OCI-LY3 (cell line): ENCODE measurements around the gene HIPK1.

Experiments
- H2AFZ ChIP-seq: fragments of 200-600, 300-600 bp; shearing (Covaris generic); 2 replicates; pipeline ENCODE4 v1.6.0; 2014; ENCODE audit warnings: antibody characterized with exemption, low read depth, low read length
- H3K27ac ChIP-seq: fragments of 200-600, 300-600 bp; sonication (generic); 2 replicates; pipeline ENCODE4 v1.5.1; 2014; ENCODE audit warnings: mild to moderate bottlenecking, low read length, moderate library complexity, mixed read lengths
- H3K27me3 ChIP-seq: fragments of 200-600, 300-600 bp; sonication (generic); 2 replicates; pipeline ENCODE4 v1.6.1; 2014; ENCODE audit warnings: low read depth, low read length, mixed read lengths
- H3K36me3 ChIP-seq: fragments of 200-600, 300-600 bp; sonication (generic); replicated peaks from 2 replicates; pipeline ENCODE3; 2014; ENCODE audit warnings: low read depth, low read length, mixed read lengths
- H3K4me1 ChIP-seq: fragments of 300-600, 200-600 bp; sonication (generic); 2 replicates; pipeline ENCODE4 v1.6.1; 2014; ENCODE audit warnings: low read length, mixed read lengths
- H3K4me2 ChIP-seq: fragments of 200-600, 300-600 bp; sonication (generic); 2 replicates; pipeline ENCODE4 v1.6.1; 2014; ENCODE audit warnings: low read length, mixed read lengths
- H3K4me3 ChIP-seq: fragments of 300-600, 200-600 bp; sonication (generic); 2 replicates; pipeline ENCODE4 v1.5.1; 2014; ENCODE audit warnings: antibody characterized with exemption, mild to moderate bottlenecking, low read length, moderate library complexity
- H3K79me2 ChIP-seq: fragments of 300-600, 200-600 bp; shearing (Covaris generic); 2 replicates; pipeline ENCODE4 v1.6.1; 2014; ENCODE audit warnings: mild to moderate bottlenecking, low read length, mixed read lengths
- H3K9ac ChIP-seq: fragments of 300-600, 200-600 bp; shearing (Covaris generic); 2 replicates; pipeline ENCODE4 v1.6.0; 2014; ENCODE audit warnings: mild to moderate bottlenecking, low read length, moderate library complexity
- H3K9me3 ChIP-seq: fragments of 200-600, 300-600 bp; shearing (Covaris generic); 2 replicates; pipeline ENCODE4 v1.6.1; 2014; ENCODE audit warnings: low read length, mixed read lengths; ENCODE audit not compliant: insufficient read depth
- H4K20me1 ChIP-seq: fragments of 200-600, 300-600 bp; sonication (generic); 2 replicates; pipeline ENCODE4 v1.6.1; 2016; ENCODE audit warnings: low read length, mixed read lengths; ENCODE audit not compliant: insufficient read depth
- EZH2phosphoT487 ChIP-seq: fragments of 200-600 bp; shearing (Covaris generic); IDR thresholded peaks from 2 replicates; pipeline ENCODE4 v1.6.1; 2018; ENCODE audit warnings: antibody characterized with exemption, mixed run types, low read depth
- TF ChIP-seq, protein P1 (sequence below): fragments of 200-600, 300-600 bp; sonication (generic); IDR thresholded peaks from 2 replicates; pipeline ENCODE4 v1.5.1; 2014; ENCODE audit warnings: antibody characterized with exemption, low read length, low read depth

The HIPK1 gene

DNA sequence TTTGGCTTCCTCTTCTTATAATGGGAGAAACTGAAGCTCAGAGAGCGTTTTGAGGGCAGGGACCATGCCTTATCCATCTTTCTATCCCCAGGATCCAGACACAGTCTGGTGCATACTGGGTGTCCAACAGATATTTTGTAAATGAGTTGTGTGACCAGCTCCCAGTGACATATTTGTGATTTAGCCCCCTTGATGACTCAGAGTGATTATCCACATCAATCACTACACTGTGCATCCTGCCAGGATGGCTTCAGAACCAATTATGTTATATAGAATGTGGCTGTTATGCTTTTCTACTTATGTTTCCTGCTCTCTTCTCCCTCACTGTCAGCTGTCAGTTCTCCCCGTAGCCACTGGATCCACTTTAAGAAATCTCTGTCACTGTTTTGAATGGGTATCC is 61.4 kb downstream of the HIPK1 start:
- H3K9ac ChIP-seq: no peak overlapping the region
- H3K27ac ChIP-seq: no peak overlapping the region
- H2AFZ ChIP-seq: no peak overlapping the region
- H3K79me2 ChIP-seq: no peaks in the 10 kb centered on the region
- H3K36me3 ChIP-seq: no peaks in the 10 kb centered on the region
- H3K9me3 ChIP-seq: no peaks in the 10 kb centered on the region
- no peaks in the 10 kb centered on the region for H3K27me3 ChIP-seq
- no peak overlapping the region for H3K4me2 ChIP-seq
- no peaks in the 10 kb centered on the region for H3K4me1 ChIP-seq
- no peaks in the 10 kb centered on the region for H4K20me1 ChIP-seq
- TF ChIP-seq, protein P1, sequence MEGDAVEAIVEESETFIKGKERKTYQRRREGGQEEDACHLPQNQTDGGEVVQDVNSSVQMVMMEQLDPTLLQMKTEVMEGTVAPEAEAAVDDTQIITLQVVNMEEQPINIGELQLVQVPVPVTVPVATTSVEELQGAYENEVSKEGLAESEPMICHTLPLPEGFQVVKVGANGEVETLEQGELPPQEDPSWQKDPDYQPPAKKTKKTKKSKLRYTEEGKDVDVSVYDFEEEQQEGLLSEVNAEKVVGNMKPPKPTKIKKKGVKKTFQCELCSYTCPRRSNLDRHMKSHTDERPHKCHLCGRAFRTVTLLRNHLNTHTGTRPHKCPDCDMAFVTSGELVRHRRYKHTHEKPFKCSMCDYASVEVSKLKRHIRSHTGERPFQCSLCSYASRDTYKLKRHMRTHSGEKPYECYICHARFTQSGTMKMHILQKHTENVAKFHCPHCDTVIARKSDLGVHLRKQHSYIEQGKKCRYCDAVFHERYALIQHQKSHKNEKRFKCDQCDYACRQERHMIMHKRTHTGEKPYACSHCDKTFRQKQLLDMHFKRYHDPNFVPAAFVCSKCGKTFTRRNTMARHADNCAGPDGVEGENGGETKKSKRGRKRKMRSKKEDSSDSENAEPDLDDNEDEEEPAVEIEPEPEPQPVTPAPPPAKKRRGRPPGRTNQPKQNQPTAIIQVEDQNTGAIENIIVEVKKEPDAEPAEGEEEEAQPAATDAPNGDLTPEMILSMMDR: no peak
- no peak for TF ChIP-seq EZH2phosphoT487
- no peak overlapping the region for H3K4me3 ChIP-seq

DNA sequence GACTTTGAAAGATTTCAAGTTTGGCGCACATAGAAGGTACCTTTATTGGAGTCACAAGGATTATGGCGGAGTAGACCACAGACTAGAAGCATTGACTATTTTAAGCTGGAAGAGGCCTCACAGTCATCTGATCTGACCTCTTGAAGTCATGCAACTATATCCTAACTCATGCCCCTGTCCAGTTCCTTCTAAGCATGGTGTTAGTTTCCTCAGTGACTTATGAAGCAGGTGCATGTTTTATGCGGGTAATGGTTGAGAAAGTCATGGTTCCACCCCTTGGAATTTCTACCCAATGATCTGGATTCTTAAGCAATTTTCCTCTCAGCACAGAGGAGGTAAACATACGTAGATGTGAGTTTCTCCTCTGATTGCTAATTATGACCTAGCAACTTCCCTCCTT is 61.8 kb downstream of the HIPK1 start:
- Histone ChIP-seq H3K9ac (no peak overlapping the region), H3K36me3 (no peaks in the 10 kb centered on the region), H3K27ac (no peak overlapping the region), H3K79me2 (no peaks in the 10 kb centered on the region), H3K27me3 (no peaks in the 10 kb centered on the region), H3K4me3 (no peak overlapping the region), H4K20me1 (no peaks in the 10 kb centered on the region), H3K4me2 (no peak overlapping the region), H3K9me3 (no peaks in the 10 kb centered on the region), H2AFZ (no peak overlapping the region), H3K4me1 (no peaks in the 10 kb centered on the region)
- no peak for TF ChIP-seq EZH2phosphoT487
- TF ChIP-seq, protein P1: no peak

DNA sequence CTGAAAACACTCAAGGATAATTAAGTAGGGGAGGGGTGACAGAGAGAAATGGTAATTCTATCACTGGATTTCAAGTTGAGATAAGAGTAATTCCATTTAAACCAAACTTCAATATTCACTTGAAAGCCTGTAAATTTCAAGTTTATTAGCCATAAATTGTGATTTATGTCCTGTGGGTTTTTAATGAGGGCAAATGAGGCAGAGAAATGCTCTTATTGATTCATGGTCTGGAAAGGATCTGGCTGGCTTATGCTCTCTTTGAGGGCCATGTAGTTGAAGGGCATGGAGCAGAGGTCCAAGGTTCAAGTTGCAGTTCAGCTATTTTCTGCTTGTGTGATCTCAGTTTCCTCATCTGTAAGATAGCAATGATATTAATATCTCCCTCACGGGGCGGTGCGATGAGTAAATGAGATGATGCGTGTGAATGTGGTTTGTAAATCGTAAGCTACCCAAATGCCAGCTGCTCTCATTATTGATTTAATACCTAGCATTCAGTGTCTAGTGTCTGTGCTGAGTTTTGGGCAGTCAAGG is 62.4 kb downstream of the HIPK1 start:
- Histone ChIP-seq H4K20me1 (no peaks in the 10 kb centered on the region), H3K27ac (no peak overlapping the region), H2AFZ (no peak overlapping the region), H3K36me3 (no peaks in the 10 kb centered on the region), H3K9me3 (no peaks in the 10 kb centered on the region), H3K4me3 (no peak overlapping the region), H3K4me2 (no peak overlapping the region), H3K79me2 (no peaks in the 10 kb centered on the region), H3K9ac (no peak overlapping the region), H3K27me3 (no peaks in the 10 kb centered on the region), H3K4me1 (no peaks in the 10 kb centered on the region)
- TF ChIP-seq, protein P1: no peak
- TF ChIP-seq EZH2phosphoT487: no peak

DNA sequence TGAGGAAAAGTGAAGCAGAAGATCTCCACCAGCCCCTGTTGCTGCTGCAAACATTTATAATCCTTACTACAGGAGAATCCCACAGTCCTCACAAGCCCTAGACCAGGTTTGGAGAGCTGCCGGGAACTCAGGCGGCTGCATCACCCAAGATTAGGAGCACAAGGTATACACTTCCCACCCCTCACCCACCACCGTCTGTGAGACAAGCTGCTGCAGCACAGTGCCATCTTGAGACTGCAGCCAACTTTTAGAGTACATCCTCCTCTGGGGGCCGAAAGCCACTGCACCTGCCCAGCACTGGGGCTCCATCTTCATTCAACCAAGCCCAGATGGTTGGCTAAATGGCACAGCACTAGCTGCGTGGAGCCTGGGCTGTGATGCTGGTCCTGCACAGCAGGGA is 63.9 kb downstream of the HIPK1 start:
- no peak overlapping the region for H2AFZ ChIP-seq
- H3K4me2 ChIP-seq: no peak overlapping the region
- no peaks in the 10 kb centered on the region for H4K20me1 ChIP-seq
- TF ChIP-seq, protein P1: no peak
- no peak for TF ChIP-seq EZH2phosphoT487
- no peak overlapping the region for H3K27ac ChIP-seq
- H3K27me3 ChIP-seq: no peaks in the 10 kb centered on the region
- no peaks in the 10 kb centered on the region for H3K36me3 ChIP-seq
- no peaks in the 10 kb centered on the region for H3K4me1 ChIP-seq
- H3K9ac ChIP-seq: no peak overlapping the region
- no peaks in the 10 kb centered on the region for H3K9me3 ChIP-seq
- no peak overlapping the region for H3K4me3 ChIP-seq
- H3K79me2 ChIP-seq: no peaks in the 10 kb centered on the region
